Nephron (organoid): ENCODE data around the gene SENP3.
A peak's percentile ranks its signal among the peaks of the same experiment; 100 is the strongest.

Experiments used
- H3K27ac Mint-ChIP-seq, 3 experiments: 2 replicates each; pipeline ENCODE4 v1.8.0; 2020; ENCODE audit warnings: mixed read lengths in 3 of 3, mild to moderate bottlenecking in 2 of 3, moderate library complexity in 1 of 3
- H3K27me3 Mint-ChIP-seq: 2 replicates; pipeline ENCODE4 v1.8.0; 2021; ENCODE audit warnings: low read depth, mild to moderate bottlenecking, moderate library complexity, mixed read lengths
- H3K36me3 Mint-ChIP-seq: 2 replicates; pipeline ENCODE4 v1.8.0; 2020; ENCODE audit warnings: low read depth, mixed read lengths
- H3K4me1 Mint-ChIP-seq: 2 replicates; pipeline ENCODE4 v1.8.0; 2020; ENCODE audit warnings: mixed read lengths
- H3K4me3 Mint-ChIP-seq, 3 experiments: 2 replicates each; pipeline ENCODE4 v1.8.0; 2020; ENCODE audit warnings: mild to moderate bottlenecking in 3 of 3, mixed read lengths in 3 of 3, moderate library complexity in 2 of 3
- H3K9me3 Mint-ChIP-seq: 2 replicates; pipeline ENCODE4 v1.8.0; 2020; ENCODE audit warnings: mixed read lengths
- TF ChIP-seq, protein P1 (sequence below), 3 experiments: fragments of 200-600 bp; sonication (generic); IDR thresholded peaks; one replicate each; pipeline ENCODE4 v1.5.0; 2021; ENCODE audit warnings: antibody characterized with exemption in 3 of 3; ENCODE audit not compliant: unreplicated experiment in 3 of 3

The SENP3 gene

DNA sequence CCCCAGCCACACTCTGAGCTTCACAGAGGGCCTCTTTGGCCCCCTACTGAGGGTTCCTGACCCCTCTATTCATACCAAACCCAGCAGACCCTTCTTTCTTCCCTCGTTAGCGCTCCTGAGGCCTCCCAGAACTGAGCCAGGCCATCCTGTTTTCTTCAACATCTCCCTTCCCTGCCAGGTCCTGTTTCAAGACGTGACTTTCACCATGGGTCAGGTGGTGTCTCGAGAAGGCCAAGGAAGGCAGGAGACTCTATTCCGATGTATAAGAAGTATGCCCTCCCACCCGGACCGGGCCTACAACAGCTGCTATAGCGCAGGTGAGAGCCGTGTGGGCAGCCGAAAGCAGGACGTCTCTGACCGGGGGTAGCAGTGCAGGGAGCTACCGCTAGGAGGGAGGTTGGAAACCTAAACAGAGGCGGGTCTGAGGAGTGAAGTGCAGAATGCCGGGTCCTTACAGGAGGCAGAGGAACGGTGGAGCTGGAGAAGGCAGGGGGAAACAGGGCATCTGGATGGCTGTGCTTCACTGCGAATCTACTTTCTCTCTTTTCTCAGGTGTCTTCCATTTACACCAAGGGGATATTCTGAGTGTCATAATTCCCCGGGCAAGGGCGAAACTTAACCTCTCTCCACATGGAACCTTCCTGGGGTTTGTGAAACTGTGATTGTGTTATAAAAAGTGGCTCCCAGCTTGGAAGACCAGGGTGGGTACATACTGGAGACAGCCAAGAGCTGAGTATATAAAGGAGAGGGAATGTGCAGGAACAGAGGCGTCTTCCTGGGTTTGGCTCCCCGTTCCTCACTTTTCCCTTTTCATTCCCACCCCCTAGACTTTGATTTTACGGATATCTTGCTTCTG is 1.3 kb upstream of the SENP3 start:
- TF ChIP-seq, protein P1, sequence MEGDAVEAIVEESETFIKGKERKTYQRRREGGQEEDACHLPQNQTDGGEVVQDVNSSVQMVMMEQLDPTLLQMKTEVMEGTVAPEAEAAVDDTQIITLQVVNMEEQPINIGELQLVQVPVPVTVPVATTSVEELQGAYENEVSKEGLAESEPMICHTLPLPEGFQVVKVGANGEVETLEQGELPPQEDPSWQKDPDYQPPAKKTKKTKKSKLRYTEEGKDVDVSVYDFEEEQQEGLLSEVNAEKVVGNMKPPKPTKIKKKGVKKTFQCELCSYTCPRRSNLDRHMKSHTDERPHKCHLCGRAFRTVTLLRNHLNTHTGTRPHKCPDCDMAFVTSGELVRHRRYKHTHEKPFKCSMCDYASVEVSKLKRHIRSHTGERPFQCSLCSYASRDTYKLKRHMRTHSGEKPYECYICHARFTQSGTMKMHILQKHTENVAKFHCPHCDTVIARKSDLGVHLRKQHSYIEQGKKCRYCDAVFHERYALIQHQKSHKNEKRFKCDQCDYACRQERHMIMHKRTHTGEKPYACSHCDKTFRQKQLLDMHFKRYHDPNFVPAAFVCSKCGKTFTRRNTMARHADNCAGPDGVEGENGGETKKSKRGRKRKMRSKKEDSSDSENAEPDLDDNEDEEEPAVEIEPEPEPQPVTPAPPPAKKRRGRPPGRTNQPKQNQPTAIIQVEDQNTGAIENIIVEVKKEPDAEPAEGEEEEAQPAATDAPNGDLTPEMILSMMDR (IDR thresholded peaks at IDR 0.05; ENCODE audit: unreplicated experiment in 3 of 3) = peak in 2 of 3 experiments; percentile 38 to 58
- Mint-ChIP-seq H3K27me3 (no peaks in the 10 kb centered on the region), H3K4me3 (peak overlapping the region; percentile 88 to 99 (median 90)), H3K4me1 (peaks cover 55% of the 10 kb centered on the region), H3K27ac (peak overlapping the region; percentile 96 to 100 (median 100)), H3K36me3 (peaks cover 16% of the 10 kb centered on the region), H3K9me3 (no peaks in the 10 kb centered on the region)

GRCh38 chr17:7561028-7561575 is 617 bp upstream of the SENP3 start:
- H3K9me3 Mint-ChIP-seq = no peaks in the 10 kb centered on the region
- H3K4me1 Mint-ChIP-seq = peaks cover 50% of the 10 kb centered on the region
- peak overlapping the region; percentile 96 to 100 (median 100) for H3K27ac Mint-ChIP-seq
- peaks cover 22% of the 10 kb centered on the region for H3K36me3 Mint-ChIP-seq
- TF ChIP-seq, protein P1 (IDR thresholded peaks at IDR 0.05; ENCODE audit: unreplicated experiment in 3 of 3) = peak; percentile 78 to 82 (median 80)
- peak overlapping the region; percentile 88 to 99 (median 90) for H3K4me3 Mint-ChIP-seq
- no peaks in the 10 kb centered on the region for H3K27me3 Mint-ChIP-seq

GRCh38 chr17:7562208-7562605 is 488 bp downstream of the SENP3 start:
- H3K4me1 Mint-ChIP-seq = peaks cover 50% of the 10 kb centered on the region
- no peaks in the 10 kb centered on the region for H3K9me3 Mint-ChIP-seq
- H3K36me3 Mint-ChIP-seq = peaks cover 29% of the 10 kb centered on the region
- H3K27ac Mint-ChIP-seq = peak overlapping the region; percentile 55 to 94 (median 91)
- TF ChIP-seq, protein P1 (IDR thresholded peaks at IDR 0.05; ENCODE audit: unreplicated experiment in 3 of 3) = no peak
- peak overlapping the region; percentile 93 to 99 (median 95) for H3K4me3 Mint-ChIP-seq
- no peaks in the 10 kb centered on the region for H3K27me3 Mint-ChIP-seq

DNA sequence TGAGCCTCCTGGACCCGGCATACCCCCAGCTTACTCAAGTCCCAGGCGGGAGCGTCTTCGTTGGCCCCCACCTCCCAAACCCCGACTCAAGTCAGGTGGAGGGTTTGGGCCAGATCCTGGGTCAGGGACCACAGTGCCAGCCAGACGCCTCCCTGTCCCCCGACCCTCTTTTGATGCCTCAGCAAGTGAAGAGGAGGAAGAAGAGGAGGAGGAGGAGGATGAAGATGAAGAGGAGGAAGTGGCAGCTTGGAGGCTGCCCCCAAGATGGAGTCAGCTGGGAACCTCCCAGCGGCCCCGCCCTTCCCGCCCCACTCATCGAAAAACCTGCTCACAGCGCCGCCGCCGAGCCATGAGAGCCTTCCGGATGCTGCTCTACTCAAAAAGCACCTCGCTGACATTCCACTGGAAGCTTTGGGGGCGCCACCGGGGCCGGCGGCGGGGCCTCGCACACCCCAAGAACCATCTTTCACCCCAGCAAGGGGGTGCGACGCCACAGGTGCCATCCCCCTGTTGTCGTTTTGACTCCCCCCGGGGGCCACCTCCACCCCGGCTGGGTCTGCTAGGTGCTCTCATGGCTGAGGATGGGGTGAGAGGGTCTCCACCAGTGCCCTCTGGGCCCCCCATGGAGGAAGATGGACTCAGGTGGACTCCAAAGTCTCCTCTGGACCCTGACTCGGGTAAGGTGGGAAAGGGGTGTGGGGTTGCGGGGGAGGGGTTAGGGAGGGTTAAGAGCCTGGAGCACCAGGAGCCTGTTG is 1.6 kb downstream of the SENP3 start:
- TF ChIP-seq, protein P1 (IDR thresholded peaks at IDR 0.05; ENCODE audit: unreplicated experiment in 3 of 3) = no peak
- Mint-ChIP-seq H3K27me3 (no peaks in the 10 kb centered on the region), H3K27ac (peak overlapping the region in 1 of 3 experiments; percentile 94), H3K36me3 (peaks cover 34% of the 10 kb centered on the region), H3K4me1 (peaks cover 42% of the 10 kb centered on the region), H3K4me3 (peak overlapping the region; percentile 93 to 99 (median 95)), H3K9me3 (no peaks in the 10 kb centered on the region)

GRCh38 chr17:7569571-7569970 is 7.9 kb downstream of the SENP3 start:
- H3K27me3 Mint-ChIP-seq = no peaks in the 10 kb centered on the region
- TF ChIP-seq, protein P1 (IDR thresholded peaks at IDR 0.05; ENCODE audit: unreplicated experiment in 3 of 3) = no peak
- peaks cover 2% of the 10 kb centered on the region for H3K9me3 Mint-ChIP-seq
- H3K4me3 Mint-ChIP-seq = no peak overlapping the region
- H3K36me3 Mint-ChIP-seq = peaks cover 77% of the 10 kb centered on the region
- peaks cover 21% of the 10 kb centered on the region for H3K4me1 Mint-ChIP-seq
- H3K27ac Mint-ChIP-seq = peak overlapping the region in 1 of 3 experiments; percentile 5
